ENCODE measurements around the gene CFAP410. TPM values are rescaled to one million over a fixed set of nuclear protein-coding genes. Genes with fewer than 3 reads are reported as not detected.

Gene CFAP410
- total and polyA plus RNA-seq, 2 of the 8 experiments (the other 6 are each of a cell fraction or from before 2014, with no cell fraction given): 10.6 to 12.0 TPM

DNA sequence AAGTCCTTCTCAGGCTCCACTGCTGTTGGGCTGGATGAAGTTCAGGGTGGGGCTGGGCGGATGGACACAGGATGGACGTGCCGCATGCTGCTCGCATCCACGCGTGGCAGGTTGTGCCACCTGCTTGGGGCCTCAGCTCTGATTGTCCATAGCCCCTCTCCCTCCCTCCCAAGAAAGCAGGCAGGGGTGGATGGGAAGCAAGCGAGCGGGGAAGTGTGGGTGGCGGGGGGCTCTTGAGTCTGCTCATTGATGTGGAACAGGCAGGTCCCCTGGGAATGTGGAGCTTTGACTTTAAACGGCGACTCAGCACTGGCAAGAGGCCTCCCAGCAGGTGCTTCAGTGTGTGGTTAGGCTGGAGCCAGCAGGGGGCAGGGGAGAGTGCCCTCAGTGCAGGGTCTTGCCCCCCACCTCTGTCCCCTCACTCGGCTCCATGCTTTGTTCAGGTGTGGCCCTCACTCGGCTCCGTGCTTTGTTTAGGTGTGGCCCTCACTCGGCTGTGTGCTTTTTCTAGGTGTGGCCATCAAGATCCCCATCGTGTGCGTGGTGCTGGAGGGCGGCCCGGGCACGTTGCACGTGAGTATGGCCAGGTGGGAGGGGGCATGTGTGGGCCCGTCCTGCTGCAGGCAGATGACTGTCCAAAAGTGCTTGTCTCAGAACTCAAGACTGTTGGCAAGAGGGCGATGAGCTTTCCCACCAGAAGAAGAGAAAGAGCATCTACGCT lies 38.2 kb upstream of the CFAP410 start (continued):
- TF ChIP-seq EP300 (IDR thresholded peaks at IDR 0.05; ENCODE audit: borderline replicate concordance in 1 of 2, low read depth in 2 of 2, low read length in 2 of 2) (no peak), RBBP5 (IDR thresholded peaks at IDR 0.05; ENCODE audit: borderline replicate concordance, low read depth, low read length) (no peak), ASH2L (IDR thresholded peaks at IDR 0.05; ENCODE audit: low read length) (no peak), SUZ12 (IDR thresholded peaks at IDR 0.05; ENCODE audit: low read length) (no peak), GABPA (IDR thresholded peaks at IDR 0.05; ENCODE audit: borderline replicate concordance, insufficient read depth, low read length) (no peak), CHD1 (IDR thresholded peaks at IDR 0.05; ENCODE audit: low read depth, low read length) (no peak), CBX8 (IDR thresholded peaks at IDR 0.05; ENCODE audit: borderline replicate concordance, low read depth, low read length) (no peak), GTF2F1 (IDR thresholded peaks at IDR 0.05; ENCODE audit: borderline replicate concordance, low read depth, low read length) (no peak), NRF1 (IDR thresholded peaks at IDR 0.05; ENCODE audit: low read depth, low read length) (no peak), TBP (IDR thresholded peaks at IDR 0.05; ENCODE audit: low read depth, low read length) (no peak), TCF12 (IDR thresholded peaks at IDR 0.05; ENCODE audit: low read depth, low read length) (no peak), SAP30 (IDR thresholded peaks at IDR 0.05; ENCODE audit: insufficient read depth, insufficient replicate concordance, low read length) (no peak)
- TF ChIP-seq, protein P1, sequence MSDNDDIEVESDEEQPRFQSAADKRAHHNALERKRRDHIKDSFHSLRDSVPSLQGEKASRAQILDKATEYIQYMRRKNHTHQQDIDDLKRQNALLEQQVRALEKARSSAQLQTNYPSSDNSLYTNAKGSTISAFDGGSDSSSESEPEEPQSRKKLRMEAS (IDR thresholded peaks at IDR 0.05): 0 out of 2 replicates have a peak, but pooled peaks have one; percentile 34

All from H1 (cell line).